Subcutaneous adipose tissue (tissue), 4 donors: ENCODE measurements around the gene COA8. TPM values are rescaled to one million over a fixed set of nuclear protein-coding genes. Genes with fewer than 3 reads are reported as not detected.

ENCODE experiments used
- CTCF ChIP-seq: fragments of 450-650 bp; IDR thresholded peaks from one replicate; pipeline ENCODE4 v1.5.1; 2016; ENCODE audit warnings: low read depth, mild to moderate bottlenecking, control low read depth, antibody characterized with exemption, moderate library complexity
- total RNA-seq, 4 donors: library from RNA; depleted of rRNA; stranded (reverse); fragments of >200 nt; gene quantifications; one replicate each; pipeline ENCODE4 v1.1.0, GENCODE V29; 2016

Gene COA8
- total RNA-seq, 4 donors from 2014 or later: 35.1 to 59.9 (median 49.2) TPM

- no peak for TF ChIP-seq CTCF
These were observed 15.9 kb upstream of the COA8 start for GRCh38 chr14:103546652-103547454.

- no peak for TF ChIP-seq CTCF
These were observed 15.3 kb upstream of the COA8 start for GRCh38 chr14:103547455-103547940.

- no peak for TF ChIP-seq CTCF
These were observed 14.8 kb upstream of the COA8 start for GRCh38 chr14:103547941-103548462.

GRCh38 chr14:103548463-103549351 is 14.1 kb upstream of the COA8 start:
- TF ChIP-seq CTCF: no peak

- TF ChIP-seq CTCF: no peak
These were observed 13.1 kb upstream of the COA8 start for GRCh38 chr14:103549361-103550311.

- no peak for TF ChIP-seq CTCF
These were observed 12.1 kb upstream of the COA8 start for GRCh38 chr14:103550451-103551337.
